ENCODE results near the gene GCNT2.
A peak's percentile ranks its signal among the peaks of the same experiment; 100 is the strongest.

GCNT2 gene

GRCh38 chr6:10521104-10521808, at the start of gene GCNT2:
Gene GCNT2 (plus strand): TSS chr6:10521351. CDS start chr6:10528912, 7,561 bp downstream.
- no peak within 1 kb of the TSS for H3K4me3 ChIP-seq (replicated peaks; ENCODE audit: low read depth, low read length)
- no peak for TF ChIP-seq CTCF (IDR thresholded peaks at IDR 0.05; ENCODE audit: low read depth, low read length, missing control alignments)
- DNase-seq (ENCODE audit: extremely low read depth, low read depth): no peak

GRCh38 chr6:10472634-10473033, 48.5 kb upstream of the GCNT2 start:
- TF ChIP-seq CTCF (IDR thresholded peaks at IDR 0.05; ENCODE audit: low read depth, low read length, missing control alignments): no peak
- DNase-seq (ENCODE audit: extremely low read depth, low read depth): no peak
- H3K4me3 ChIP-seq (replicated peaks; ENCODE audit: low read depth, low read length): no peak overlapping the region

GRCh38 chr6:10478187-10479040, 42.7 kb upstream of the GCNT2 start:
- no peak overlapping the region for H3K4me3 ChIP-seq (replicated peaks; ENCODE audit: low read depth, low read length)
- DNase-seq (ENCODE audit: extremely low read depth, low read depth): peak; percentile 36

GRCh38 chr6:10479939-10480700, 41.0 kb upstream of the GCNT2 start:
- TF ChIP-seq CTCF (IDR thresholded peaks at IDR 0.05; ENCODE audit: low read depth, low read length, missing control alignments): no peak
- no peak for DNase-seq (ENCODE audit: extremely low read depth, low read depth)
- H3K4me3 ChIP-seq (replicated peaks; ENCODE audit: low read depth, low read length): no peak overlapping the region

More at GRCh38 chr6:10478187-10479040, 42.7 kb upstream of the GCNT2 start:
- TF ChIP-seq CTCF (IDR thresholded peaks at IDR 0.05; ENCODE audit: low read depth, low read length, missing control alignments): peak; percentile 49

GRCh38 chr6:10481101-10481500, 40.0 kb upstream of the GCNT2 start:
- TF ChIP-seq CTCF (IDR thresholded peaks at IDR 0.05; ENCODE audit: low read depth, low read length, missing control alignments): no peak
- no peak for DNase-seq (ENCODE audit: extremely low read depth, low read depth)
- no peak overlapping the region for H3K4me3 ChIP-seq (replicated peaks; ENCODE audit: low read depth, low read length)

GRCh38 chr6:10482636-10483257, 38.4 kb upstream of the GCNT2 start:
- TF ChIP-seq CTCF (IDR thresholded peaks at IDR 0.05; ENCODE audit: low read depth, low read length, missing control alignments): no peak
- no peak for DNase-seq (ENCODE audit: extremely low read depth, low read depth)
- no peak overlapping the region for H3K4me3 ChIP-seq (replicated peaks; ENCODE audit: low read depth, low read length)
